ENCODE data around the gene DCX.

- TF ChIP-seq, protein P1, sequence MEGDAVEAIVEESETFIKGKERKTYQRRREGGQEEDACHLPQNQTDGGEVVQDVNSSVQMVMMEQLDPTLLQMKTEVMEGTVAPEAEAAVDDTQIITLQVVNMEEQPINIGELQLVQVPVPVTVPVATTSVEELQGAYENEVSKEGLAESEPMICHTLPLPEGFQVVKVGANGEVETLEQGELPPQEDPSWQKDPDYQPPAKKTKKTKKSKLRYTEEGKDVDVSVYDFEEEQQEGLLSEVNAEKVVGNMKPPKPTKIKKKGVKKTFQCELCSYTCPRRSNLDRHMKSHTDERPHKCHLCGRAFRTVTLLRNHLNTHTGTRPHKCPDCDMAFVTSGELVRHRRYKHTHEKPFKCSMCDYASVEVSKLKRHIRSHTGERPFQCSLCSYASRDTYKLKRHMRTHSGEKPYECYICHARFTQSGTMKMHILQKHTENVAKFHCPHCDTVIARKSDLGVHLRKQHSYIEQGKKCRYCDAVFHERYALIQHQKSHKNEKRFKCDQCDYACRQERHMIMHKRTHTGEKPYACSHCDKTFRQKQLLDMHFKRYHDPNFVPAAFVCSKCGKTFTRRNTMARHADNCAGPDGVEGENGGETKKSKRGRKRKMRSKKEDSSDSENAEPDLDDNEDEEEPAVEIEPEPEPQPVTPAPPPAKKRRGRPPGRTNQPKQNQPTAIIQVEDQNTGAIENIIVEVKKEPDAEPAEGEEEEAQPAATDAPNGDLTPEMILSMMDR (IDR thresholded peaks at IDR 0.05) = no peak
- no peak for TF ChIP-seq POLR2A (IDR thresholded peaks at IDR 0.05)
These were observed 16.8 kb downstream of the DCX start for GRCh38 chrX:111395149-111395548.
